Esophagus squamous epithelium (tissue), 4 donors: Measurements from ENCODE around the gene ZNF638.

Source experiments
- CTCF ChIP-seq, 6 experiments: fragments of 450-650 bp in 4 of 6; fragments of 200-600 bp in 2 of 6; sonication (generic) in 2 of 6; IDR thresholded peaks; one replicate each; pipeline ENCODE4 v1.5.1; 2016 to 2019; ENCODE audit warnings: antibody characterized with exemption in 6 of 6, mild to moderate bottlenecking in 4 of 6, moderate library complexity in 4 of 6
- POLR2A ChIP-seq, 4 donors: fragments of 450-650 bp; IDR thresholded peaks; one replicate each; pipeline ENCODE4 v1.6.1; 2017; ENCODE audit warnings: antibody characterized with exemption in 4 of 4, mild to moderate bottlenecking in 4 of 4, moderate library complexity in 3 of 4

- no peak for TF ChIP-seq CTCF (IDR thresholded peaks at IDR 0.05)
- no peak for TF ChIP-seq POLR2A (IDR thresholded peaks at IDR 0.05)
Measured at GRCh38 chr2:71472019-71472418, 140.4 kb downstream of the ZNF638 start.
